GM18951 (cell line): Measurements from ENCODE around the gene ZCCHC10.
"Not testable (repeated sequence)": the region's sequence is repeated elsewhere in the genome, so short reads cannot be mapped to it uniquely, and the experiment has no call there.

Source experiments
- POLR2A ChIP-seq: IDR thresholded peaks from 4 replicates; pipeline ENCODE4 v1.6.1; 2011; ENCODE audit warnings: mild to moderate bottlenecking; ENCODE audit not compliant: insufficient read length, insufficient read depth; ENCODE audit errors: extremely low read depth
- in situ Hi-C: fragments of 300-500 bp; cut with MboI; formaldehyde crosslinking; loops from one replicate; pipeline ENCODE4 v1.12.0; 2022; ENCODE audit warnings: low sequenced_read_pairs, mixed read lengths, inconsistent platforms; ENCODE audit not compliant: unreplicated experiment

ZCCHC10 gene

DNA sequence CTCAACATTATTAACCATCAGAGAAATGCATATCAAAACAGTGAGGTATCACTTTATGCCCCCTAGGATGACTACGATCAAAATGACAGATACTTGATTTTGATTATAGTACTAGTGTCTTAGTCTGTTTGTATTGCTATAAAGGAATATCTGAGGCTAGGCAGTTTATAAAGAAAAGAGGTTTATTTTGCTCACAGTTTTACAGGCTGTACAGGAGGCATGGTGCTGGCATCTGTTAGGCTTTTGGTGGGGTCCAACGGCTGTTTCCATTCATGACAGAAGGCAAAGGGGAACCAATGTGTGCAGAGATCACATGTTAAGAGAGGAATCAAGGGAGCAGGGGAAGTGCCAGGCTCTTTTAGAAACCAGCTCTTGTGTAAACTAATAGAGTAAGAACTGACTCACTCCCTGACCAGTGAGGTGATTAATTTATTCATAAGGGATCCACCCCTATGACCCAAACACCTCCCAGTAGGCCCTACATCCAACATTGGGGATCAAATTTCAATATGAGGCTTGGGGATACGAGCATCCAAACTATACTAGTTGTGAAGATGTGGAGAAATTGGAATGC lies 46.9 kb downstream of the ZCCHC10 start:
- in situ Hi-C loops = no loop called here

DNA sequence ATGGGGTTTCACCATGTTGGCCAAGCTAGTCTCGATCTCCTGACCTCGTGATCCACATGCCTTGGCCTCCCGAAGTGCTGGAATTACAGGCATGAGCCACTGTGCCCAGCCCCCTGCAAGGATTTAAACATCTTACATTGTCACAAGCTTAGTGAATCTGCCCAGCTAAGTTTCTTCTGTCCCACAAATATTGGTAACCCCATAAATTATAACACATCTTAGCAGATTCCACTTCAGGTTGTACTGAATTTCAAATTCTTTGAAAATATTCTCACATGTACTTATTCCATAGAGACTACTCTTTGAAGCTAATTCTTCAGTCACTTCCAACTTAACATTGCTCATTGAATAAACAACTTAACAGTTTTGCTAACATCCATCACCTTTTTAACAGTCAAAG lies 49.5 kb downstream of the ZCCHC10 start:
- TF ChIP-seq POLR2A = no peak
- in situ Hi-C loops = no loop called here

More for the DNA sequence above, 46.9 kb downstream of the ZCCHC10 start:
- no peak for TF ChIP-seq POLR2A

DNA sequence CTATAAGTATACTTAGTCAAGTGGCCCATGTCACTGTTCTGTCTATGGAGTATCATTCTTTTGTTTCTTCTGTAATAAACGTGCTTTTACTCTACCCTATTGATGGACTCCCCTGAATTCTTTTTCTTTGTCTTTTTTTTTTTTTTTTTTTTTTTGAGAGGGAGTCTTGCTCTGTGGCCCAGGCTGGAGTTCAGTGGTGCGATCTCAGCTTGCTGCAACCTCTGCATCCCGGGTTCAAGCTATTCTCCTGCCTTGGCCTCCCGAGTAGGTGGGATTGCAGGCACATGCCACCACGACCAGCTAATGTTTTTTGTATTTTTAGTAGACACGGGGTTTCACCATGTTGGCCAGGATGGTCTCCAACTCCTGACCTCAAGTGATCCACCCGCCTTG lies 53.9 kb downstream of the ZCCHC10 start:
- in situ Hi-C loops = not testable (repeated sequence)

DNA sequence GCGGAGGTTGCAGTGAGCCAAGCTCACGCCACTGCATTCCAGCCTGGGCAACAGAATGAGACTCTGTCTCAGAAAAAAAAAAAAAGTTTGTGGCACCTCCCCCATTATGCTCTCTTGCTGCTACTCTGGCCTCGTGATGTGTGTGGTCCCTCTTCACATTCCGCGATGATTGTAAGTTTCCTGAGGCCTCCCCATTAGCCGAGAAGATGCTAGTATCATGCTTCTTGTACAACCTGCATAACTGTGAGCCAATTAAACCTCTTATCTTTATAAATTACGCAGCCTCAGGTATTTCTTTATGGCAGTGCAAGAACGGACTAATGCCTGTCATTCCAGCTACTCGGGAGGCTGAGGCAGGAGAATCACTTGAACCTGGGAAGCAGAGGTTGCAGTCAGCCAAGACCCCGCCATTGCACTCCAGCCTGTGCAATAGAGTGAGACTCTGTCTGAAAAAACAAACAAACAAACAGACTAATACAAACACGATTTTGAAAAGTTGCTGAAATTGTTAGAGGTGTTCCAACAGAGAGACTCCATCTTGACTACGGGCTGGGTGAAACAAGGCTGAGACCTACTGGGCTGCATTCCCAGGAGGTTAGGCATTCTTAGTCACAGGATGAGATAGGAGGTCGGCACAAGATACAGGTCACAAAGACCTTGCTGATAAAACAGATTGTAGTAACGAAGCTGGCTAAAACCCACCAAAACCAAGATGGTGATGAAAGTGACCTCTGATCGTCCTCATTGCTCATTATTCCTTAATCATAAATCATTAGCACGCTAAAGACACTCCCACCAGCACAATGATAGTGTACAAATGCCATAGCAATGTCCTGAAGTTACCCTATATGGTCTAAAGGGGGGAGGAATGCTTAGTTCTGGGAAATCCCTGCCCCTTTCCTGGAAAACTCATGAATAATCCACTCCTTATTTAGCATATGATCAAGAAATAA lies 54.6 kb downstream of the ZCCHC10 start:
- in situ Hi-C loops = no loop called here
- TF ChIP-seq POLR2A = no peak

DNA sequence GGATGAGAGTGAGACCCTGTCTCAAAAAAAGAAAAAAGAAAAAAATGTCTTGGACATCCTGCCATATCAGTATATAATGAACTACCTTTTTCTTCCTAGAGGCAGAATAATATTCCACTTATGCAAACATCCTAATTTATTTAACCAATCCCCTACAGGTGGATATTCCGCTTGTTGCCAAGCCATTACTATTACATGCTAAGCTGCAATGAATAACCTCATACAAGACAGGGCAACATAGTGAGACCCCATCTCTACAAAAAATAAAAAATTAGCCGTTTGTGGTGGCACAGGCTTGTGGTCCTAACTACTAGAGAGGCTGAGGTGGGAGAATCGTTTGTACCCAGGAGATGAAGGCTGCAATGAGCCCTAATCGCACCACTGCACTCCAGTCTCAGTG lies 61.2 kb downstream of the ZCCHC10 start:
- TF ChIP-seq POLR2A = no peak
- in situ Hi-C loops = no loop called here

DNA sequence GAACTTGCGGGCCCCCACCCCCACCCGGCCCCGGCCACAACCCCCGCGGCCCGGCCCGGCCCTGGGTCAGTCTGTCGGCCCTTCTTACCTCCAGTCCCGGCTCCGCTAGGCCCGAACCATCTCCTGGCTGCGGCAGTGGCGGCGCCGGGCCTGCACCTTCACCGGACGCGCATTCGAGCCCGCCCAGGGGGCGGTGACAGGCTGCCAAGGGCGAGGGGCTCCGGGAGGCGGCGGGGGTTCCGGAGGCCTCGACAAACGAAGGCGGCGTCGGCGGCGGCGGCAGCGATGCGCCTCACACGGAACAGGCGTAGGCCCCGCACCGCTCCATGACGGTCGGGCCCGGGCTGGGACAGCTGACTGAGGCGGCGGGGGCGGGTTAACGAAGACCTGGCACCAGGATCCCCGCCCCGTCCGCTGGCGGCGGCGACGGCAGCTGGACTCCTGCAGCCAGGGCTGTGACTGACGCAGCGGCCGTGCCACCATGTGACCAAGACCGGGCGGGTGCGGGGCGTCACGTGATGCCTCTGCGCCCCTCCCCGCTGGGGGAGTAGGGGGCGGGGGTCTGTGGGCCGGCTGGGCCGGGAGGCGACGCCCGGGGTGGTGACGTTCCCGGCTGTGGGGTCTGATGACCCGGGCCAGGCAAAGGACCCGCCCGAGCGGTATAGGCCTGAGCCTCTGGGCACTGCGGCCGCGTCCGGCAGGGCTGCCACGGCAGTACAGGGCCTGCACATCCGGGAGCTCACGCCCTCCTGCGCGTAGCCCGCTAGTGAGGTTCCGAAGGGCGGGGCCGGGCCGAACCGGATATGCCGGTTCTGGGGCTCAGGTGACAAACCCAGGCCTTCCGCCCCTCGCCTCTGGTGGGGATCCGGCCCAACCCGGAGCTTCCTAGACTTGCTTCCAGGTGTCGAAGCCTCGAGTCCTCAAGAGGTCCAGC lies 62.9 kb downstream of the ZCCHC10 start, which contains the start of gene AFF4:
Gene AFF4, minus strand, starts transcription at position 464 of the 934 bp plus-strand sequence. CDS start 26,445 bp downstream, outside the sequence.
- TF ChIP-seq POLR2A = peak; percentile 89
- in situ Hi-C loops = no loop called here

DNA sequence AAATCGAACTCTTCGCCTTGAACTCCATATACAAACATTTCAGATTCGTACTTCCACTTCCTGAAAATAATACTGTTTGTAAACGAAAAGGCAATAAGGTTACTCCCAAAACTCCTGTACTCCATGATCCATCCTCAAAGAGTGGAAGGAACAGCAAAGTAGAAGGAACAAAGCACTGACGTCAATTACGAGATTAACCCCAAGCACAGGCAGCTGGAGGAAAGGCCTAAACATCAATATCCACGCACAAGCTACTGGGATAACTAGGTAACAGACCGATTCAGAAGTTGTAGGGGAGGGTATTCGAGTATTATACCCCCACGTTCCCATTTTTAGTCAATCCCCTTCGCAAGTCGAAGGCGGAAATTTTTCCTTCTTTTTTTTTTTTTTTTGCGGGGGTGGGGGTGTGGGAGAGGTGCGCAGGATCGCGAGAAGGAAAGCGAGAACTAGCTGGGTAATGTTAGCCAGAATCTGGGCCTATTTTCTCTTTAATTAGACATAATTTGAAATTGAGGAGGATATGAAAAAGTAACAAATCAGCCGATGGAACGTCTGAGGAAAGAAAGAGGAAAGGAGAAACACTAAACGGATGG lies 63.8 kb downstream of the ZCCHC10 start:
- in situ Hi-C loops = no loop called here
- no peak for TF ChIP-seq POLR2A

DNA sequence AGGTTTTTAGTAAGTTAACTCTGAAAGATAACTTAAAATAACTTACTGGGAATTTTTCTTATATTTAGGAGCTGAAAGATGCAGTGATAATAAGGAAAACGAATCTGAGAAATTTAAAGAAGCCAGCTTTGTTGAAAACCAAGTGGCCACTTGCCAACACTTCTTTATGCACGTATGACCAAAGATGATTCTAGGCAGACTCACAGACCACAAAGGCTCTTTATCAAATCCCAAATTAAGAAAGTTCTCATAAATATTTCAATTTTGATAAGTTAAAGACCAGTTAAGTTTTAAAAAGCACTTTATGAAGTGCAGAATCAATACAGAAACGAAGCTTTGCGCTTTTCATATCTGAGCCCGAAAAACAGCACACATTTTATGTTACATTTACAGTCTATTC lies 64.5 kb downstream of the ZCCHC10 start:
- no peak for TF ChIP-seq POLR2A
- in situ Hi-C loops = no loop called here

DNA sequence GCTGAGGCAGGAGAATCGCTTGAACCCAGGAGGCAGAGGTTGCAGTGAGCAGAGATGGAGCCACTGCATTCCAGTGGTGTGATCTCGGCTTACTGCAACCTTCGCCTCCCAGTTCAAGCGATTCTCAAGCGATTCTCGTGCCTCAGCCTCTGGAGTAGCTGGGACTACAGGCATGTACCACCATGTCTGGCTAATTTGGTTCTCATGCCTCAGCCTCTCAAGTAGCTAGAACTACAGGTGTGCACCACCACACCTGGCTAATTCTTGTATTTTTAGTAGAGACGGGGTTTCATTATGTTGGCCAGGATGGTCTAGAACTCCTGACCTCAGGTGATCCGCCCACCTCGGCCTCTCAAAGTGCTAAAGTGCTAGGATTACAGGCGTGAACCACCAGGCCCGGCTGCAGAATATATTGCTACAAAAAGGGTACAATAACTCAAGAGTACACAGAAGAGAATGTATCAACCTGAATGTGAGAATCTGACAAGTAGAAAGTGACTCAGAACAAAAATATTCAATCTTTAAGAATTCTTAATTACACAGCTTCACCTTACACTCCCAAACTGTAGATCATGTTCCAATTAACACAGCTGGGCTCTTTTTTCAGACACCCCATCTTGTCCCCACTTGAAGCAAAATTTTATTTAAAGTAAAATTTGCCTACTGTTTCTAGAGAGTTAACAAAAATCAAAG lies 65.1 kb downstream of the ZCCHC10 start:
- in situ Hi-C loops = not testable (repeated sequence)

DNA sequence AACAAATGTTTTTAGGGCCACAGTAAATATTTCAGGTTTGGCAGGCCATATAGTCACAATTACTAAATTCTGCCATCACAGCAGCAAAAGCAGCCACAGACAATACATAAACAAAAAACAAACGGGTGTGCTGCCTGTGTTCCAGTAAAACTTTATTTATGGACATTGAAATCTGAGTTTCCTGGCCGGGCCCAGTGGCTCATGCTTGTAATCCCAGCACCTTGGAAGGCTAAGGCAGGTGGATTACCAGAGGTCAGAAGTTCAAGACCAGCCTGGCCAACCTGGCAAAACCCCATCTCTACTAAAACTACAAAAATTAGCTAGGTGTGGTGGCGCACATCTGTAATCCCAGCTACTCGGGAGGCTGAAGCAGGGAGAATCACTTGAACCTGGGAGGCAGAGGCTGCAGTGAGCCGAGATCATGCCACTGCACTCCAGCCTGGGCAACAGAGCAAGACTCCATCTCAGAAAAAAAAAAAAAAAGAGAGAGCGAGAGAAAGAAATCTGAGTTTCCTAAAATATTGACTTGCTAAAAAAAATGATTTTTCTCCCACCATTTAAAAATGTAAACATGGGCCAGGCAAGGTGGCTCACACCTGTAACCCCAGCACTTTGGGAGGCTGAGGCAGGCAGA lies 70.1 kb downstream of the ZCCHC10 start:
- in situ Hi-C loops = not testable (repeated sequence)

DNA sequence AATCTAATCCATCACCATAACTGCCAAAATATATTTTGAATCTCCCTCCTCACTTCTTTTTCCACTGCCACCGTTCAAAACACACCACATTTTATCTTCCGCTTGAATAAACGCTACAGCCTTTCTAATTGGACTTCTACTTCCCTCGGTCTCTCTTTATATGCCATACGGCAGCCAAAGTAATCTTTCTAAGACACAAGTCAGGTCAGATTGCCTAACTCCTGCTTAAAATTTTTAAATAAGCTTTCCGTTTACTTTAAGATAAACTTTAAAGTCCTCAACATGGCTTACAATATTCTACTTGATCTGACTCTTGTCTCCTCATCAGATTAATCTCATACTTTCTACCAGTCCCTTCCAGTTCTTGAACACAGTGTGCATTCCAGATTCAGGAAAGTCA lies 72.6 kb downstream of the ZCCHC10 start:
- in situ Hi-C loops = no loop called here
- no peak for TF ChIP-seq POLR2A

DNA sequence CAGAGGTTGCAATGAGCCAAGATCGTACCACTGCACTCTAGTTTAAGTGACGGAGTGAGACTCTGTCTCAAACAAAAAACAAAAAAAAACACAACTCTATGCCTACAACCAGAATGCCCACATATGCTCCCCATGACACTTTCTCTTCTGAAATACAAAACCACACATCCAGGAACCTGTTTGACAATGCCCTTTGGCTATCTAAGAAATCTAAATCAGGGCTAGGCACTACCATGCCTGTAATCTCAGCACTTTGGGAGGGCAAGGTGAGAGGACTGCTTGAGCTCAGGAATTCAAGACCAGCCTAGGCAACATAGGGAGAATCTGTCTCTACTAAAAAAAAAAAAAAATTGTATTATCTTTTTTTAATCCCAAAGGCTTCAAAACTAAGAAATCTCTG lies 73.5 kb downstream of the ZCCHC10 start:
- in situ Hi-C loops = no loop called here
- no peak for TF ChIP-seq POLR2A
